OCI-LY7 (cell line): ENCODE results near the gene COBLL1.

Source experiments
- CTCF ChIP-seq: fragments of 200-600 bp; sonication (generic); conservative IDR thresholded peaks from 2 replicates; pipeline ENCODE4 v1.5.1; 2014; ENCODE audit warnings: mild to moderate bottlenecking, antibody characterized with exemption, low read length, moderate library complexity, mixed read lengths
- EZH2phosphoT487 ChIP-seq: fragments of 200-600 bp; sonication (generic); IDR thresholded peaks from 2 replicates; pipeline ENCODE4 v1.6.1; 2018; ENCODE audit warnings: low read depth, borderline replicate concordance, mild to moderate bottlenecking, mixed run types, antibody characterized with exemption, low read length, moderate library complexity, mixed read lengths

GRCh38 chr2:164747783-164748433 lies 93.7 kb downstream of the COBLL1 start:
- no peak for TF ChIP-seq CTCF
- no peak for TF ChIP-seq EZH2phosphoT487
